GM23248 (cell line): Measurements from ENCODE around the gene ANTXR2. TPM values are rescaled to one million over a fixed set of nuclear protein-coding genes. Genes with fewer than 3 reads are reported as not detected.

Source experiments
- DNase-seq: peaks from one replicate; pipeline ENCODE4 v3.0.0-alpha.2; 2015
- H2AFZ ChIP-seq: fragments of 200-600 bp; sonication (generic); 2 replicates; pipeline ENCODE4 v1.6.1; 2016; ENCODE audit warnings: antibody characterized with exemption
- H3F3A ChIP-seq: fragments of 200-600 bp; sonication (generic); 2 replicates; pipeline ENCODE4 v1.6.1; 2016; ENCODE audit warnings: mild to moderate bottlenecking, antibody characterized with exemption, mixed run types; ENCODE audit not compliant: insufficient read depth
- H3K27ac ChIP-seq: fragments of 200-600 bp; sonication (generic); 2 replicates; pipeline ENCODE4 v1.5.1; 2016; ENCODE audit warnings: mild to moderate bottlenecking
- H3K27me3 ChIP-seq: fragments of 200-600 bp; sonication (generic); replicated peaks from 2 replicates; pipeline ENCODE4 v1.6.1; 2016; ENCODE audit warnings: mild to moderate bottlenecking; ENCODE audit not compliant: insufficient read depth
- H3K36me3 ChIP-seq: fragments of 200-600 bp; sonication (generic); 2 replicates; pipeline ENCODE4 v1.6.1; 2016; ENCODE audit warnings: low read depth, mild to moderate bottlenecking
- H3K4me1 ChIP-seq: fragments of 200-600 bp; sonication (generic); 2 replicates; pipeline ENCODE4 v1.6.1; 2016; ENCODE audit warnings: mild to moderate bottlenecking; ENCODE audit not compliant: insufficient read depth
- H3K4me2 ChIP-seq: fragments of 200-600 bp; sonication (generic); one replicate; pipeline ENCODE4 v1.6.1; 2016; ENCODE audit warnings: mild to moderate bottlenecking; ENCODE audit not compliant: unreplicated experiment
- H3K4me3 ChIP-seq: fragments of 200-600 bp; sonication (generic); 2 replicates; pipeline ENCODE4 v1.5.1; 2016; ENCODE audit warnings: mild to moderate bottlenecking
- H3K79me2 ChIP-seq: fragments of 200-600 bp; sonication (generic); 2 replicates; pipeline ENCODE4 v1.6.1; 2016; ENCODE audit warnings: mild to moderate bottlenecking; ENCODE audit not compliant: insufficient read depth
- H3K9ac ChIP-seq: fragments of 200-600 bp; sonication (generic); 2 replicates; pipeline ENCODE4 v1.6.1; 2016; ENCODE audit warnings: mild to moderate bottlenecking
- H3K9me2 ChIP-seq: fragments of 200-600 bp; sonication (generic); 2 replicates; pipeline ENCODE4 v1.6.1; 2016; ENCODE audit warnings: mixed run types, mild to moderate bottlenecking, moderate library complexity; ENCODE audit not compliant: insufficient read depth
- H3K9me3 ChIP-seq: fragments of 200-600 bp; sonication (generic); one replicate; pipeline ENCODE4 v1.6.1; 2017; ENCODE audit warnings: low read depth
- H4K20me1 ChIP-seq: fragments of 200-600 bp; sonication (generic); 2 replicates; pipeline ENCODE4 v1.6.0; 2016; ENCODE audit not compliant: insufficient read depth
- EZH2 ChIP-seq: fragments of 200-600 bp; sonication (generic); IDR thresholded peaks from 2 replicates; pipeline ENCODE4 v1.6.1; 2018; ENCODE audit warnings: antibody characterized with exemption, mild to moderate bottlenecking; ENCODE audit not compliant: insufficient read depth, poor library complexity, severe bottlenecking
- EZH2phosphoT487 ChIP-seq: fragments of 200-600 bp; sonication (generic); IDR thresholded peaks from 2 replicates; pipeline ENCODE4 v1.6.1; 2018; ENCODE audit warnings: antibody characterized with exemption, moderate library complexity, mild to moderate bottlenecking, low read depth; ENCODE audit not compliant: insufficient read depth
- WGBS, 2 experiments: methylation state at CpG; one replicate each; pipeline ENCODE4 v1.1.6; 2015 to 2017; ENCODE audit warnings: low lambda C conversion rate in 2 of 2, low coverage in 1 of 2; ENCODE audit errors: missing lambda C conversion rate in 2 of 2; 5-methylcytosine and 5-hydroxymethylcytosine counted together
- in situ Hi-C: fragments of 300-500 bp; cut with MboI; formaldehyde crosslinking; loops from 2 replicates; pipeline ENCODE4 v1.15.0; 2020
- polyA plus RNA-seq: library from polyadenylated mRNA; unstranded; fragments of >200 nt; fragmentation: Nextera tagmentation; extraction: Ambion mirVana; gene quantifications from 2 replicates; pipeline ENCODE4 v1.2.1, GENCODE V29; 2016
- total RNA-seq: library from RNA; depleted of rRNA; stranded (reverse); fragments of >200 nt; shearing (Covaris generic); gene quantifications from 2 replicates; pipeline ENCODE4 v1.2.3, GENCODE V29; 2014

The ANTXR2 gene
- total and polyA plus RNA-seq, 2 experiments from 2014 or later = 77.2 to 87.5 TPM

- H3K4me2 ChIP-seq = no peak overlapping the region
- TF ChIP-seq EZH2 (no peak), EZH2phosphoT487 (no peak)
- H3K27ac ChIP-seq = no peak overlapping the region
- 63 to 66% methylated on average over 2 of the region's 2 CpGs for WGBS, 2 experiments
- H3K9me2 ChIP-seq = no peaks in the 10 kb centered on the region
- in situ Hi-C loops = no loop called here
- peaks cover 13% of the 10 kb centered on the region for H3K4me1 ChIP-seq
- DNase-seq = peak; percentile 52
- H3K9ac ChIP-seq = 0 out of 2 replicates have a peak overlapping the region, but pooled peaks have one; percentile 1
- peaks cover 22% of the 10 kb centered on the region; the same call in 1 of the 2 replicates for H3K79me2 ChIP-seq
- no peaks in the 10 kb centered on the region for H4K20me1 ChIP-seq
- no peaks in the 10 kb centered on the region for H3K27me3 ChIP-seq
- no peak overlapping the region for H2AFZ ChIP-seq
- no peaks in the 10 kb centered on the region for H3K9me3 ChIP-seq
- peaks cover 6% of the 10 kb centered on the region; the same call in 1 of the 2 replicates for H3F3A ChIP-seq
- no peak overlapping the region for H3K4me3 ChIP-seq
- peaks cover 16% of the 10 kb centered on the region; the same call in 1 of the 2 replicates for H3K36me3 ChIP-seq
These were observed 14.3 kb downstream of the ANTXR2 start for GRCh38 chr4:80058740-80059139.

GRCh38 chr4:80054375-80054774 is 18.7 kb downstream of the ANTXR2 start:
- H3K9me2 ChIP-seq = no peaks in the 10 kb centered on the region
- no peaks in the 10 kb centered on the region for H3K9me3 ChIP-seq
- H3K36me3 ChIP-seq = peaks cover 50% of the 10 kb centered on the region
- no peak overlapping the region for H3K4me2 ChIP-seq
- no peaks in the 10 kb centered on the region for H3K27me3 ChIP-seq
- no peak for DNase-seq
- H3K79me2 ChIP-seq = peaks cover 36% of the 10 kb centered on the region
- no peaks in the 10 kb centered on the region for H4K20me1 ChIP-seq
- 97 to 98% methylated on average over 4 of the region's 4 CpGs for WGBS, 2 experiments
- H3K4me3 ChIP-seq = no peak overlapping the region
- no peak overlapping the region for H2AFZ ChIP-seq
- H3K9ac ChIP-seq = no peak overlapping the region
- TF ChIP-seq EZH2 (no peak), EZH2phosphoT487 (no peak)
- no peak overlapping the region for H3K27ac ChIP-seq
- 0 out of 2 replicates have a peak, but pooled peaks cover 1% of the 10 kb centered on the region for H3K4me1 ChIP-seq
- no peaks in the 10 kb centered on the region for H3F3A ChIP-seq
- in situ Hi-C loops = no loop called here

- Histone ChIP-seq H3K4me2 (no peak overlapping the region), H3K9me2 (no peaks in the 10 kb centered on the region), H3K9ac (no peak overlapping the region), H3K27me3 (no peaks in the 10 kb centered on the region), H3K4me3 (no peak overlapping the region), H3K9me3 (no peaks in the 10 kb centered on the region), H3K79me2 (peaks cover 34% of the 10 kb centered on the region), H2AFZ (no peak overlapping the region), H3K4me1 (peaks cover 10% of the 10 kb centered on the region; the same call in 1 of the 2 replicates), H3K36me3 (peaks cover 50% of the 10 kb centered on the region), H3K27ac (no peak overlapping the region), H3F3A (peaks cover 8% of the 10 kb centered on the region; the same call in 1 of the 2 replicates), H4K20me1 (no peaks in the 10 kb centered on the region)
- DNase-seq = no peak
- no peak for TF ChIP-seq EZH2
- in situ Hi-C loops = no loop called here
- 73 to 83% methylated on average over 1 of the region's 1 CpG for WGBS, 2 experiments
These were observed 19.7 kb downstream of the ANTXR2 start for GRCh38 chr4:80053140-80053910.

- DNase-seq = no peak
- in situ Hi-C loops = no loop called here
- TF ChIP-seq EZH2 = no peak
- TF ChIP-seq EZH2phosphoT487 = no peak
- Histone ChIP-seq H3K36me3 (peaks cover 44% of the 10 kb centered on the region), H2AFZ (no peak overlapping the region), H3K27ac (no peak overlapping the region), H3F3A (peaks cover 21% of the 10 kb centered on the region; the same call in 1 of the 2 replicates), H3K4me2 (no peak overlapping the region), H3K27me3 (no peaks in the 10 kb centered on the region), H3K9me3 (no peaks in the 10 kb centered on the region), H3K9me2 (no peaks in the 10 kb centered on the region), H3K4me3 (no peak overlapping the region), H3K79me2 (peaks cover 42% of the 10 kb centered on the region), H3K9ac (no peak overlapping the region), H4K20me1 (no peaks in the 10 kb centered on the region), H3K4me1 (peaks cover 28% of the 10 kb centered on the region)
- 90 to 93% methylated on average over 7 of the region's 7 CpGs for WGBS, 2 experiments
These were observed 23.1 kb downstream of the ANTXR2 start for GRCh38 chr4:80049813-80050534.
